RWPE2 (cell line): ENCODE results near the gene GRIN2D.

Experiments used
- ATAC-seq: fragments of 200-7000 bp; cut with Tn5 transposase; 3 replicates; pipeline ENCODE4 v1.9.1; 2021; ENCODE audit warnings: low read depth
- DNase-seq: peaks from one replicate; pipeline ENCODE4 v3.0.0-alpha.2; 2020; ENCODE audit warnings: low spot score
- H3K27ac ChIP-seq: fragments of 450-650 bp; 2 replicates; pipeline ENCODE4 v1.5.1; 2017; ENCODE audit warnings: mild to moderate bottlenecking; ENCODE audit not compliant: poor library complexity, severe bottlenecking
- H3K27me3 ChIP-seq: fragments of 250-450 bp; sonication (Bioruptor Pico); 2 replicates; pipeline ENCODE4 v1.5.1; 2021; ENCODE audit warnings: mild to moderate bottlenecking, moderate library complexity; ENCODE audit not compliant: insufficient read depth, poor library complexity, severe bottlenecking
- H3K36me3 ChIP-seq: fragments of 250-450 bp; sonication (Bioruptor Pico); 2 replicates; pipeline ENCODE4 v1.5.1; 2020; ENCODE audit warnings: low read depth, mild to moderate bottlenecking, moderate library complexity
- H3K4me1 ChIP-seq: fragments of 250-450 bp; sonication (Bioruptor Pico); 2 replicates; pipeline ENCODE4 v1.5.1; 2021; ENCODE audit warnings: mild to moderate bottlenecking, moderate library complexity; ENCODE audit not compliant: insufficient read depth, poor library complexity, severe bottlenecking
- H3K4me3 ChIP-seq: fragments of 250-450 bp; sonication (Bioruptor Pico); 2 replicates; pipeline ENCODE4 v1.5.1; 2021; ENCODE audit warnings: mild to moderate bottlenecking, moderate library complexity; ENCODE audit not compliant: severe bottlenecking
- H3K9me3 ChIP-seq: fragments of 250-450 bp; sonication (Bioruptor Pico); 2 replicates; pipeline ENCODE4 v1.5.1; 2021; ENCODE audit warnings: mild to moderate bottlenecking, moderate library complexity; ENCODE audit not compliant: severe bottlenecking
- CTCF ChIP-seq: fragments of 450-650 bp; IDR thresholded peaks from one replicate; pipeline ENCODE4 v1.5.1; 2017; ENCODE audit warnings: mild to moderate bottlenecking, moderate library complexity; ENCODE audit not compliant: poor library complexity, severe bottlenecking

The GRIN2D gene

GRCh38 chr19:48417421-48417820 is 24.0 kb downstream of the GRIN2D start:
- no peak for ATAC-seq
- DNase-seq = no peak
- Histone ChIP-seq H3K4me1 (no peaks in the 10 kb centered on the region), H3K27ac (no peak overlapping the region), H3K4me3 (no peak overlapping the region), H3K36me3 (no peaks in the 10 kb centered on the region), H3K27me3 (no peaks in the 10 kb centered on the region), H3K9me3 (no peaks in the 10 kb centered on the region)
- TF ChIP-seq CTCF = no peak

DNA sequence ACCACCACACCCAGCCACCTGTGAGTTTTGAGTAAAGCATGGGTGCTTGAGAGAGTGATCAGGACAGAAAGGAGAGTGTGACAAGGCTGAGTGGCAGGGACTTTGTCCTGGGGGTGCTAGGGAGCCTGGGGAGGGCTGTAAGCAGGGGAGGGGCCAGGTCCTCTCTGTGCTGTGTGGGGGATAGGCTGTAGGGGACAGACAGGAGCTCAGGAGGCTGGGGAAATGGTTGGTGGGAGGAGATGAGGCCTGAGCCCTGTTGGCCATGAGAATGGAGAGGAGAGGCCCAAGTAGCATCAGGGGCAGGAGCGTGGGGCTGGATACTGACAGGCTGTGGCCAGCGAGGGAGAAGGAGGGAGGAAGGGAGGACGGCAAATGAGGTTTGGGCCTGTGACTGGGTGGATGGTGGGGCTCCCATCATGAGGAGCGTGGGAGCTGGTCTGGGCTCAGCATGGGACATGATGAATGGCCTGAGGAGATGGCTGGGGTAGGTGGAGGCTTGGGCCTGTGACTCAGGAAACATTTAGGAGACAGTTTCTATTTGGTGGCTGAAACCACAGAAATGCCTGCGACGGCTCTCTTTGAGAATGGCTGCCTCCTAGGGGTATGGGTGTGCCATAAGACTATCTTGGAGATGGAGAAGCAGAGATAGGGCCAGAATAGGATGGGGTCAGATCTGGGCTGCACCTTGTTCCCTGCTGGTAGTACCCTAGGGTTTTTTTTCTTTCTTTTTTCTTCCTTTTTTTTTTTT is 25.0 kb downstream of the GRIN2D start:
- TF ChIP-seq CTCF = no peak
- Histone ChIP-seq H3K36me3 (no peaks in the 10 kb centered on the region), H3K27me3 (no peaks in the 10 kb centered on the region), H3K4me1 (no peaks in the 10 kb centered on the region), H3K4me3 (no peak overlapping the region), H3K27ac (no peak overlapping the region), H3K9me3 (no peaks in the 10 kb centered on the region)
- DNase-seq = no peak
- no peak for ATAC-seq

DNA sequence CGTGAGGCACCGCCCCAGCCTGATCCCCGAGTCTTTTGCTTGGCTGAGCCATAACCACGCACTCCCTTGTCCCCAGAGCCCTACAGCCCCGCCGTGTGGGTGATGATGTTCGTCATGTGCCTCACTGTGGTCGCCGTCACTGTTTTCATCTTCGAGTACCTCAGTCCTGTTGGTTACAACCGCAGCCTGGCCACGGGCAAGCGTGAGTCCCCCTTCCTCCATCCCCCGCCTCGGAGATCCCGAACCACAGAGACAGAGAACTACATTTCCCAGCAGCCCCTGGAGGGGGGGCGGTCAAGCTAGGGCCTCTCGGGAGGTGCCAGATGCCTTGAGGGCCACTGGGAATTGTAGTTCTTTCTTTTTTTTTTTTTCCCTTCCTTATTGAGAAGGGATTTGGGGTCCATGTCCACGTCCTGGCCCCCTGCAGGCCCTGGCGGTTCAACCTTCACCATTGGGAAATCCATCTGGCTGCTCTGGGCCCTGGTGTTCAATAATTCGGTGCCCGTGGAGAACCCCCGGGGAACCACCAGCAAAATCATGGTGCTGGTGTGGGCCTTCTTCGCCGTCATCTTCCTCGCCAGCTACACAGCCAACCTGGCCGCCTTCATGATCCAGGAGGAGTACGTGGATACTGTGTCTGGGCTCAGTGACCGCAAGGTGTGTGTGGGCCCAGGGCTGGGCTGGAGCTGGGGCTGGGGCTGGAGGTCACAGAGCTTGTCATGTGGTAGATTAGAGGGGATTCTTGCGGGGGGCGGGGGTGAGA is 25.9 kb downstream of the GRIN2D start:
- Histone ChIP-seq H3K9me3 (no peaks in the 10 kb centered on the region), H3K36me3 (no peaks in the 10 kb centered on the region), H3K4me1 (no peaks in the 10 kb centered on the region), H3K4me3 (no peak overlapping the region), H3K27ac (no peak overlapping the region), H3K27me3 (no peaks in the 10 kb centered on the region)
- no peak for TF ChIP-seq CTCF
- no peak for DNase-seq
- no peak for ATAC-seq

DNA sequence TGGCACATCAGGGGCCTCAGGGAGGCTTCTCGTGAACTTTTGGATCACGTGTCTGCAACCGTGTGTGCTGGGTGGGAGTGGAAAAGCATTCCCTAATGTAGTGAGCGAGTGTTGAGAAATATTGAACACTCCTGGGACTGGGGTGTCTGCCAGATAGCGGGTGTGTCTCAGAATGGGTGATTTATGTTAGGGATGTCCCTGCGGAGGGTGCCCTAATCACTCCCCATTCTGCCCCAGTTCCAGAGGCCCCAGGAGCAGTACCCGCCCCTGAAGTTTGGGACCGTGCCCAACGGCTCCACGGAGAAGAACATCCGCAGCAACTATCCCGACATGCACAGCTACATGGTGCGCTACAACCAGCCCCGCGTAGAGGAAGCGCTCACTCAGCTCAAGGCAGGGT is 28.1 kb downstream of the GRIN2D start:
- DNase-seq = no peak
- H3K27ac ChIP-seq = no peak overlapping the region
- H3K4me1 ChIP-seq = peaks cover 6% of the 10 kb centered on the region
- no peaks in the 10 kb centered on the region for H3K9me3 ChIP-seq
- no peak for TF ChIP-seq CTCF
- no peak overlapping the region for H3K4me3 ChIP-seq
- H3K36me3 ChIP-seq = no peaks in the 10 kb centered on the region
- H3K27me3 ChIP-seq = no peaks in the 10 kb centered on the region
- ATAC-seq = no peak
